CD14-positive monocyte (primary cell): ENCODE measurements around the gene NR2C2. TPM values are rescaled to one million over a fixed set of nuclear protein-coding genes. Genes with fewer than 3 reads are reported as not detected.

Experiments
- DNase-seq, 3 donors: peaks; one replicate each; pipeline ENCODE4 v3.0.0-alpha.2; 2011 to 2022
- H2AFZ ChIP-seq: 2 replicates; pipeline ENCODE4 v1.6.0; 2012; ENCODE audit warnings: mild to moderate bottlenecking, low read depth, low read length, inconsistent platforms; ENCODE audit not compliant: insufficient read depth, poor library complexity, severe bottlenecking
- H3K27ac ChIP-seq, 2 donors: 1 replicate in 1 of 2; 2 replicates in 1 of 2; pipeline ENCODE4 v1.5.1; 2012 to 2013; ENCODE audit warnings: low read length in 2 of 2, control low read depth in 1 of 2, inconsistent platforms in 1 of 2, low read depth in 1 of 2, mild to moderate bottlenecking in 1 of 2
- H3K27me3 ChIP-seq, 2 donors: one replicate each; pipeline versions ENCODE4 v1.6.0 to v1.6.1; 2011 to 2013; ENCODE audit warnings: low read length in 2 of 2; ENCODE audit not compliant: control insufficient read depth in 2 of 2, insufficient read depth in 2 of 2
- H3K36me3 ChIP-seq, 2 donors: replicated peaks in 1 of 2; 1 replicate in 1 of 2; 2 replicates in 1 of 2; pipeline versions ENCODE4 v1.5.1 to v1.6.1; 2012 to 2013; ENCODE audit warnings: low read length in 2 of 2, control low read depth in 1 of 2, inconsistent platforms in 1 of 2, mild to moderate bottlenecking in 1 of 2; ENCODE audit not compliant: insufficient read depth in 2 of 2, control insufficient read depth in 1 of 2
- H3K4me1 ChIP-seq, 2 donors: 1 replicate in 1 of 2; 2 replicates in 1 of 2; pipeline versions ENCODE4 v1.5.1 to v1.6.1; 2012 to 2013; ENCODE audit warnings: low read length in 2 of 2, control low read depth in 1 of 2, inconsistent platforms in 1 of 2, mild to moderate bottlenecking in 1 of 2, moderate library complexity in 1 of 2; ENCODE audit not compliant: insufficient read depth in 2 of 2, control insufficient read depth in 1 of 2
- H3K4me2 ChIP-seq: replicated peaks from 2 replicates; pipeline ENCODE3; 2012; ENCODE audit warnings: low read length, moderate library complexity, mild to moderate bottlenecking; ENCODE audit not compliant: poor library complexity, severe bottlenecking; ENCODE audit errors: extremely low read depth
- H3K4me3 ChIP-seq, 3 experiments: fragments of 200-600 bp in 1 of 3; sonication (generic) in 1 of 3; replicated peaks in 1 of 3; 1 replicate in 2 of 3; 2 replicates in 1 of 3; pipeline ENCODE4 v1.5.1; 2011 to 2013; ENCODE audit warnings: low read length in 3 of 3, mild to moderate bottlenecking in 3 of 3, control low read depth in 2 of 3, low read depth in 2 of 3, inconsistent platforms in 1 of 3, moderate library complexity in 1 of 3
- H3K79me2 ChIP-seq: 2 replicates; pipeline ENCODE4 v1.6.0; 2012; ENCODE audit warnings: mild to moderate bottlenecking, control low read depth, inconsistent platforms, low read length, moderate library complexity; ENCODE audit not compliant: insufficient read depth
- H3K9ac ChIP-seq: 2 replicates; pipeline ENCODE4 v1.6.0; 2017; ENCODE audit warnings: low read length, mild to moderate bottlenecking; ENCODE audit not compliant: insufficient read depth, poor library complexity, severe bottlenecking
- H3K9me3 ChIP-seq, 2 donors: replicated peaks in 1 of 2; 1 replicate in 1 of 2; 2 replicates in 1 of 2; pipeline versions ENCODE4 v1.5.1 to v1.6.1; 2012 to 2013; ENCODE audit warnings: low read length in 2 of 2, control low read depth in 1 of 2; ENCODE audit not compliant: control insufficient read depth in 1 of 2, insufficient read depth in 1 of 2
- H4K20me1 ChIP-seq: 2 replicates; pipeline ENCODE4 v1.6.0; 2012; ENCODE audit warnings: mild to moderate bottlenecking, low read length, control low read depth, moderate library complexity; ENCODE audit not compliant: insufficient read depth
- H3K27ac Mint-ChIP-seq, 7 donors: one replicate each; pipeline ENCODE4 v1.8.0; 2020; ENCODE audit warnings: mild to moderate bottlenecking in 7 of 7, mixed read lengths in 7 of 7, moderate library complexity in 6 of 7, inconsistent platforms in 2 of 7
- H3K27me3 Mint-ChIP-seq, 3 donors: one replicate each; pipeline ENCODE4 v1.8.0; 2021 to 2022; ENCODE audit warnings: low read depth in 3 of 3, mild to moderate bottlenecking in 3 of 3, mixed read lengths in 3 of 3, moderate library complexity in 3 of 3, inconsistent platforms in 1 of 3
- H3K36me3 Mint-ChIP-seq, 2 donors: one replicate each; pipeline ENCODE4 v1.8.0; 2020; ENCODE audit warnings: mixed read lengths in 2 of 2, inconsistent platforms in 1 of 2, mild to moderate bottlenecking in 1 of 2
- H3K4me1 Mint-ChIP-seq: one replicate; pipeline ENCODE4 v1.8.0; 2020; ENCODE audit warnings: mild to moderate bottlenecking, mixed read lengths
- H3K4me3 Mint-ChIP-seq, 2 donors: one replicate each; pipeline ENCODE4 v1.8.0; 2020; ENCODE audit warnings: mild to moderate bottlenecking in 2 of 2, mixed read lengths in 2 of 2, moderate library complexity in 1 of 2
- H3K9me3 Mint-ChIP-seq, 7 donors: one replicate each; pipeline ENCODE4 v1.8.0; 2020 to 2022; ENCODE audit warnings: mixed read lengths in 7 of 7, mild to moderate bottlenecking in 6 of 7, moderate library complexity in 6 of 7, inconsistent platforms in 2 of 7
- CTCF ChIP-seq: fragments of 200-600 bp; IDR thresholded peaks from one replicate; pipeline ENCODE4 v1.8.0; 2022; ENCODE audit warnings: antibody characterized with exemption, mild to moderate bottlenecking
- WGBS: methylation state at CpG from one replicate; pipeline ENCODE4 v1.1.5; 2013; ENCODE audit warnings: missing lambda C conversion rate; ENCODE audit not compliant: insufficient coverage; 5-methylcytosine and 5-hydroxymethylcytosine counted together
- intact Hi-C, 2 donors: fragments of 100-400 bp; cut with micrococcal nuclease; formaldehyde crosslinking; loops; one replicate each; pipeline versions ENCODE4 v1.15.0 to v1.15.1; 2023
- polyA plus RNA-seq, 3 donors: library from polyadenylated mRNA; depleted of rRNA in 1 of 3; unstranded in 2 of 3; stranded (reverse) in 1 of 3; fragments of 300-500 nt in 2 of 3; fragments of >200 nt in 1 of 3; fragmentation: Illumina TruSeq in 2 of 3; gene quantifications; 1 replicate in 2 of 3; 2 replicates in 1 of 3; pipeline ENCODE4 v1.2.3, GENCODE V29; 2012 to 2021

The NR2C2 gene
- polyA plus RNA-seq, 3 donors = 3.4 to 24.9 (median 3.8) TPM

GRCh38 chr3:14905055-14905657, 42.2 kb upstream of the NR2C2 start:
- Histone ChIP-seq H3K36me3 (no peaks in the 10 kb centered on the region), H3K4me3 (no peak overlapping the region), H4K20me1 (no peaks in the 10 kb centered on the region), H3K9ac (no peak overlapping the region), H3K27ac (no peak overlapping the region), H2AFZ (no peak overlapping the region), H3K79me2 (no peaks in the 10 kb centered on the region), H3K4me1 (no peaks in the 10 kb centered on the region), H3K27me3 (no peaks in the 10 kb centered on the region), H3K4me2 (no peak overlapping the region), H3K9me3 (peaks cover 0 to 14% of the 10 kb centered on the region in 2 donors)
- TF ChIP-seq CTCF = no peak
- 93% methylated on average over 3 of the region's 6 CpGs for WGBS
- peaks cover 3 to 15% (median 11%) of the 10 kb centered on the region in 7 donors for H3K9me3 Mint-ChIP-seq
- DNase-seq = no peak
- no peak overlapping the region for H3K4me3 Mint-ChIP-seq
- H3K36me3 Mint-ChIP-seq = no peaks in the 10 kb centered on the region
- H3K27ac Mint-ChIP-seq = no peak overlapping the region
- intact Hi-C loops = no loop called here
- no peaks in the 10 kb centered on the region for H3K27me3 Mint-ChIP-seq
- no peaks in the 10 kb centered on the region for H3K4me1 Mint-ChIP-seq

- peaks cover 0 to 14% of the 10 kb centered on the region in 2 donors for H3K9me3 ChIP-seq
- no peaks in the 10 kb centered on the region for H3K79me2 ChIP-seq
- H2AFZ ChIP-seq = no peak overlapping the region
- 78% methylated on average over 6 of the region's 11 CpGs for WGBS
- H3K27ac ChIP-seq = no peak overlapping the region
- no peak for TF ChIP-seq CTCF
- H3K4me1 ChIP-seq = no peaks in the 10 kb centered on the region
- H3K4me2 ChIP-seq = no peak overlapping the region
- H3K4me3 Mint-ChIP-seq = no peak overlapping the region
- H3K27me3 ChIP-seq = no peaks in the 10 kb centered on the region
- no peaks in the 10 kb centered on the region for H4K20me1 ChIP-seq
- no peak overlapping the region for H3K4me3 ChIP-seq
- H3K27ac Mint-ChIP-seq = no peak overlapping the region
- intact Hi-C loops = no loop called here
- H3K9me3 Mint-ChIP-seq = peaks cover 3 to 17% (median 11%) of the 10 kb centered on the region in 7 donors
- DNase-seq = no peak
- no peak overlapping the region for H3K9ac ChIP-seq
- H3K36me3 Mint-ChIP-seq = no peaks in the 10 kb centered on the region
- H3K4me1 Mint-ChIP-seq = no peaks in the 10 kb centered on the region
- no peaks in the 10 kb centered on the region for H3K36me3 ChIP-seq
- peaks cover 0 to 2% (median 1%) of the 10 kb centered on the region in 3 donors for H3K27me3 Mint-ChIP-seq
Observed at GRCh38 chr3:14906355-14906971, 40.9 kb upstream of the NR2C2 start.
